SK-N-SH treated with all-trans-retinoic acid at 6 μM for 48 hours (cell line): ENCODE data around the gene MAMDC4.

Experiments
- ATAC-seq: fragments of 200-7000 bp; cut with Tn5 transposase; 3 replicates; pipeline ENCODE4 v1.9.1; 2020; ENCODE audit warnings: mild to moderate bottlenecking, moderate library complexity
- ARNTL ChIP-seq: fragments of 450-650 bp; formaldehyde crosslinking; IDR thresholded peaks from 2 replicates; pipeline ENCODE4 v1.5.0; 2020; ENCODE audit warnings: low read depth, mild to moderate bottlenecking, moderate library complexity, borderline replicate concordance
- BACH2 ChIP-seq: fragments of 250-450 bp; sonication (Bioruptor Pico); IDR thresholded peaks from 2 replicates; pipeline ENCODE4 v1.9.0; 2021; ENCODE audit warnings: mild to moderate bottlenecking, borderline replicate concordance
- CSDC2 ChIP-seq: fragments of 250-450 bp; sonication (Bioruptor Pico); IDR thresholded peaks from 2 replicates; pipeline ENCODE4 v1.5.0; 2020; ENCODE audit warnings: mild to moderate bottlenecking, moderate library complexity
- ESRRG ChIP-seq: fragments of 250-450 bp; sonication (Bioruptor Pico); IDR thresholded peaks from 2 replicates; pipeline ENCODE4 v1.6.1; 2021; ENCODE audit warnings: mild to moderate bottlenecking
- GLIS3 ChIP-seq: fragments of 250-450 bp; sonication (Bioruptor Pico); IDR thresholded peaks from 2 replicates; pipeline ENCODE4 v1.5.0; 2020; ENCODE audit warnings: mild to moderate bottlenecking, moderate library complexity
- OSR1 ChIP-seq: fragments of 250-450 bp; sonication (Bioruptor Pico); IDR thresholded peaks from 2 replicates; pipeline ENCODE4 v1.8.0; 2022; ENCODE audit warnings: moderate library complexity, mild to moderate bottlenecking, inconsistent platforms
- PPARA ChIP-seq: fragments of 250-450 bp; sonication (Bioruptor Pico); IDR thresholded peaks from 2 replicates; pipeline ENCODE4 v1.5.0; 2020; ENCODE audit warnings: mild to moderate bottlenecking, borderline replicate concordance
- RARB ChIP-seq: fragments of 250-450 bp; sonication (Bioruptor Pico); IDR thresholded peaks from 2 replicates; pipeline ENCODE4 v1.8.0; 2021; ENCODE audit warnings: mild to moderate bottlenecking, moderate library complexity
- SNAI2 ChIP-seq: fragments of 250-450 bp; sonication (Bioruptor Pico); IDR thresholded peaks from 2 replicates; pipeline ENCODE4 v1.5.0; 2020; ENCODE audit warnings: mild to moderate bottlenecking, moderate library complexity
- TCF4 ChIP-seq: fragments of 250-450 bp; sonication (Bioruptor Pico); IDR thresholded peaks from 2 replicates; pipeline ENCODE4 v1.8.0; 2021; ENCODE audit warnings: mild to moderate bottlenecking, moderate library complexity, borderline replicate concordance
- TOX ChIP-seq: fragments of 250-450 bp; sonication (Bioruptor Pico); IDR thresholded peaks from 2 replicates; pipeline ENCODE4 v1.8.0; 2021; ENCODE audit warnings: mild to moderate bottlenecking, moderate library complexity, borderline replicate concordance
- ZC3H10 ChIP-seq: fragments of 250-450 bp; sonication (Bioruptor Pico); IDR thresholded peaks from 2 replicates; pipeline ENCODE4 v1.5.1; 2021; ENCODE audit warnings: mild to moderate bottlenecking, moderate library complexity
- ZFP3 ChIP-seq: fragments of 250-450 bp; sonication (Bioruptor Pico); IDR thresholded peaks from 2 replicates; pipeline ENCODE4 v1.5.0; 2020; ENCODE audit warnings: mild to moderate bottlenecking, moderate library complexity
- ZFP30 ChIP-seq: fragments of 450-650 bp; formaldehyde crosslinking; IDR thresholded peaks from 2 replicates; pipeline ENCODE4 v1.5.0; 2022; ENCODE audit warnings: mild to moderate bottlenecking, moderate library complexity
- ZNF565 ChIP-seq: fragments of 450-650 bp; formaldehyde crosslinking; conservative IDR thresholded peaks from 2 replicates; pipeline ENCODE4 v1.5.0; 2020; ENCODE audit warnings: low read depth, mild to moderate bottlenecking, moderate library complexity
- ZNF70 ChIP-seq: fragments of 450-650 bp; formaldehyde crosslinking; IDR thresholded peaks from 2 replicates; pipeline ENCODE4 v1.5.0; 2020; ENCODE audit warnings: mild to moderate bottlenecking, moderate library complexity
- ZNF8 ChIP-seq: fragments of 450-650 bp; formaldehyde crosslinking; IDR thresholded peaks from 2 replicates; pipeline ENCODE4 v1.5.0; 2020; ENCODE audit warnings: mild to moderate bottlenecking, moderate library complexity
- TF ChIP-seq, protein P1 (sequence below): fragments of 250-450 bp; sonication (Bioruptor Pico); IDR thresholded peaks from 2 replicates; pipeline ENCODE4 v1.5.1; 2021; ENCODE audit warnings: mild to moderate bottlenecking, moderate library complexity
- TF ChIP-seq, protein P2 (sequence below): fragments of 250-450 bp; sonication (Bioruptor Pico); IDR thresholded peaks from 2 replicates; pipeline ENCODE4 v1.5.0; 2020; ENCODE audit warnings: mild to moderate bottlenecking, moderate library complexity
- TF ChIP-seq, protein P3 (sequence below): fragments of 250-450 bp; sonication (Bioruptor Pico); IDR thresholded peaks from 2 replicates; pipeline ENCODE4 v1.5.1; 2020; ENCODE audit warnings: low read depth, mild to moderate bottlenecking, moderate library complexity
- TF ChIP-seq, protein P4 (sequence below): fragments of 250-450 bp; sonication (Bioruptor Pico); IDR thresholded peaks from 2 replicates; pipeline ENCODE4 v1.8.0; 2020; ENCODE audit warnings: mild to moderate bottlenecking, moderate library complexity, borderline replicate concordance
- TF ChIP-seq, protein P5 (sequence below): fragments of 250-450 bp; sonication (Bioruptor Pico); IDR thresholded peaks from 2 replicates; pipeline ENCODE4 v1.8.0; 2021; ENCODE audit warnings: low read depth, mild to moderate bottlenecking, moderate library complexity, borderline replicate concordance

MAMDC4 gene

DNA sequence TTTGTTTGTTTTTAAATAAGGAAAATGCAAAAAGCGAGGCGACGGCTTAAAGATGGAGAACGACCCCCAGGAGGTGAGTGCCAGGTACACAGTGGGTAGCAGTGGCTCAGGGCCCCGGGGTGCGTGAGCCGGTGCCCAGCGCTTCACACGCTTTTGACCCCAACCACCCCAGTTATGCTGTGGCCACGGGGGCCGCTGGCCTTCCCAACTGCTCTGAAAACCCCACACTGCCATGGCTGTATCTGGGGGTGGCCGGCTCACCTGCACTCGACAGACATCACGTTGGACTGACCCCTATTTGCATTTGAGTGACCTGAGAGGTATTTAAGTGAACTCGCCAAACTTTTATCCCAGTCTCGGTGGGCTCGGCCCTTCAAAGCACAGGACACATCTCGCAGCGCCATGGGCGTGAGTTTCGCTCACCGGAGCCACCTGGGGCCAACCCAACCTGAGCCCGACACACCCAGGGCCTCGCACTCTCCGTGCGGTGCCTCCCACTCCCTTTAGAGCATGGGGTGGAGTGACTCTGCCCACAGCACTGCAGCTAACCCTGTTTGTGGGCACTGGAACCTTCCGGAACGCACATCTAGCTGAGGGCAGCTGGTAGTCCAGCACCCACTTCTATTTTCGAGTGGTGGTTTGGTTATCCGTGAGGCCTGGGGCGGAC is 23.5 kb upstream of the MAMDC4 start:
- ATAC-seq = no peak
- TF ChIP-seq RARB (no peak), ZNF70 (CRISPR knock-in tag) (no peak), TOX (CRISPR knock-in tag) (no peak), OSR1 (CRISPR knock-in tag) (no peak), ZFP30 (CRISPR knock-in tag) (no peak), ESRRG (CRISPR knock-in tag) (no peak), CSDC2 (CRISPR knock-in tag) (no peak), PPARA (CRISPR knock-in tag) (no peak), ZNF8 (no peak), TCF4 (CRISPR knock-in tag) (no peak), ARNTL (CRISPR knock-in tag) (no peak), GLIS3 (CRISPR knock-in tag) (no peak), ZC3H10 (CRISPR knock-in tag) (no peak), ZNF565 (CRISPR knock-in tag) (no peak)
- TF ChIP-seq, protein P1, sequence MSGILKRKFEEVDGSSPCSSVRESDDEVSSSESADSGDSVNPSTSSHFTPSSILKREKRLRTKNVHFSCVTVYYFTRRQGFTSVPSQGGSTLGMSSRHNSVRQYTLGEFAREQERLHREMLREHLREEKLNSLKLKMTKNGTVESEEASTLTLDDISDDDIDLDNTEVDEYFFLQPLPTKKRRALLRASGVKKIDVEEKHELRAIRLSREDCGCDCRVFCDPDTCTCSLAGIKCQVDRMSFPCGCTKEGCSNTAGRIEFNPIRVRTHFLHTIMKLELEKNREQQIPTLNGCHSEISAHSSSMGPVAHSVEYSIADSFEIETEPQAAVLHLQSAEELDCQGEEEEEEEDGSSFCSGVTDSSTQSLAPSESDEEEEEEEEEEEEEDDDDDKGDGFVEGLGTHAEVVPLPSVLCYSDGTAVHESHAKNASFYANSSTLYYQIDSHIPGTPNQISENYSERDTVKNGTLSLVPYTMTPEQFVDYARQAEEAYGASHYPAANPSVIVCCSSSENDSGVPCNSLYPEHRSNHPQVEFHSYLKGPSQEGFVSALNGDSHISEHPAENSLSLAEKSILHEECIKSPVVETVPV = no peak
- TF ChIP-seq, protein P2, sequence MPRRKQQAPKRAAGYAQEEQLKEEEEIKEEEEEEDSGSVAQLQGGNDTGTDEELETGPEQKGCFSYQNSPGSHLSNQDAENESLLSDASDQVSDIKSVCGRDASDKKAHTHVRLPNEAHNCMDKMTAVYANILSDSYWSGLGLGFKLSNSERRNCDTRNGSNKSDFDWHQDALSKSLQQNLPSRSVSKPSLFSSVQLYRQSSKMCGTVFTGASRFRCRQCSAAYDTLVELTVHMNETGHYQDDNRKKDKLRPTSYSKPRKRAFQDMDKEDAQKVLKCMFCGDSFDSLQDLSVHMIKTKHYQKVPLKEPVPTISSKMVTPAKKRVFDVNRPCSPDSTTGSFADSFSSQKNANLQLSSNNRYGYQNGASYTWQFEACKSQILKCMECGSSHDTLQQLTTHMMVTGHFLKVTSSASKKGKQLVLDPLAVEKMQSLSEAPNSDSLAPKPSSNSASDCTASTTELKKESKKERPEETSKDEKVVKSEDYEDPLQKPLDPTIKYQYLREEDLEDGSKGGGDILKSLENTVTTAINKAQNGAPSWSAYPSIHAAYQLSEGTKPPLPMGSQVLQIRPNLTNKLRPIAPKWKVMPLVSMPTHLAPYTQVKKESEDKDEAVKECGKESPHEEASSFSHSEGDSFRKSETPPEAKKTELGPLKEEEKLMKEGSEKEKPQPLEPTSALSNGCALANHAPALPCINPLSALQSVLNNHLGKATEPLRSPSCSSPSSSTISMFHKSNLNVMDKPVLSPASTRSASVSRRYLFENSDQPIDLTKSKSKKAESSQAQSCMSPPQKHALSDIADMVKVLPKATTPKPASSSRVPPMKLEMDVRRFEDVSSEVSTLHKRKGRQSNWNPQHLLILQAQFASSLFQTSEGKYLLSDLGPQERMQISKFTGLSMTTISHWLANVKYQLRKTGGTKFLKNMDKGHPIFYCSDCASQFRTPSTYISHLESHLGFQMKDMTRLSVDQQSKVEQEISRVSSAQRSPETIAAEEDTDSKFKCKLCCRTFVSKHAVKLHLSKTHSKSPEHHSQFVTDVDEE (CRISPR knock-in tag) = no peak
- TF ChIP-seq, protein P3, sequence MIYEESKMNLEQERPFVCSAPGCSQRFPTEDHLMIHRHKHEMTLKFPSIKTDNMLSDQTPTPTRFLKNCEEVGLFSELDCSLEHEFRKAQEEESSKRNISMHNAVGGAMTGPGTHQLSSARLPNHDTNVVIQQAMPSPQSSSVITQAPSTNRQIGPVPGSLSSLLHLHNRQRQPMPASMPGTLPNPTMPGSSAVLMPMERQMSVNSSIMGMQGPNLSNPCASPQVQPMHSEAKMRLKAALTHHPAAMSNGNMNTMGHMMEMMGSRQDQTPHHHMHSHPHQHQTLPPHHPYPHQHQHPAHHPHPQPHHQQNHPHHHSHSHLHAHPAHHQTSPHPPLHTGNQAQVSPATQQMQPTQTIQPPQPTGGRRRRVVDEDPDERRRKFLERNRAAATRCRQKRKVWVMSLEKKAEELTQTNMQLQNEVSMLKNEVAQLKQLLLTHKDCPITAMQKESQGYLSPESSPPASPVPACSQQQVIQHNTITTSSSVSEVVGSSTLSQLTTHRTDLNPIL (CRISPR knock-in tag) = no peak
- TF ChIP-seq, protein P4, sequence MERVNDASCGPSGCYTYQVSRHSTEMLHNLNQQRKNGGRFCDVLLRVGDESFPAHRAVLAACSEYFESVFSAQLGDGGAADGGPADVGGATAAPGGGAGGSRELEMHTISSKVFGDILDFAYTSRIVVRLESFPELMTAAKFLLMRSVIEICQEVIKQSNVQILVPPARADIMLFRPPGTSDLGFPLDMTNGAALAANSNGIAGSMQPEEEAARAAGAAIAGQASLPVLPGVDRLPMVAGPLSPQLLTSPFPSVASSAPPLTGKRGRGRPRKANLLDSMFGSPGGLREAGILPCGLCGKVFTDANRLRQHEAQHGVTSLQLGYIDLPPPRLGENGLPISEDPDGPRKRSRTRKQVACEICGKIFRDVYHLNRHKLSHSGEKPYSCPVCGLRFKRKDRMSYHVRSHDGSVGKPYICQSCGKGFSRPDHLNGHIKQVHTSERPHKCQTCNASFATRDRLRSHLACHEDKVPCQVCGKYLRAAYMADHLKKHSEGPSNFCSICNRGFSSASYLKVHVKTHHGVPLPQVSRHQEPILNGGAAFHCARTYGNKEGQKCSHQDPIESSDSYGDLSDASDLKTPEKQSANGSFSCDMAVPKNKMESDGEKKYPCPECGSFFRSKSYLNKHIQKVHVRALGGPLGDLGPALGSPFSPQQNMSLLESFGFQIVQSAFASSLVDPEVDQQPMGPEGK (CRISPR knock-in tag) = no peak

DNA sequence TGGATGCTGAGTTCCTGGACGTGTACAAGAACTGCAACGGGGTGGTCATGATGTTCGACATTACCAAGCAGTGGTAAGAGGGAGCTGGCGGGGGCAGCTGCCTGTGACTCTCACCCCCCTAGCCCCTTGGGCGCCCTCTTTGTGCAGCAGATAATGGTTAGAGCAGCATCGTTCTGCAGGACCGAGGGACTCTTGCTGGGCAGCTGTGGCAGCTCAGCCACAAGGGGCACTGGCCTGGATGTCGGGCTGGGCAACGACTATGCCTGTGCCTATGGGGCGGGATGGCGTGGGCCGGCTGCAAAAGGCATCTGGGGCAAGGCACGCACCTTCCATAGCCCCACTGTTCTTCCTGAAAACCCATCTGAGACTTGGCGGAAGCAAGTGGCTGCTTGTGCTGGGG is 22.7 kb upstream of the MAMDC4 start:
- TF ChIP-seq, protein P1 = no peak
- TF ChIP-seq ZNF70 (CRISPR knock-in tag) (no peak), ZFP3 (CRISPR knock-in tag) (no peak), ESRRG (CRISPR knock-in tag) (no peak), ZFP30 (CRISPR knock-in tag) (no peak), BACH2 (CRISPR knock-in tag) (no peak), ARNTL (CRISPR knock-in tag) (no peak), ZC3H10 (CRISPR knock-in tag) (no peak), PPARA (CRISPR knock-in tag) (no peak), TOX (CRISPR knock-in tag) (no peak), SNAI2 (no peak), TCF4 (CRISPR knock-in tag) (no peak), ZNF8 (no peak)
- TF ChIP-seq, protein P5, sequence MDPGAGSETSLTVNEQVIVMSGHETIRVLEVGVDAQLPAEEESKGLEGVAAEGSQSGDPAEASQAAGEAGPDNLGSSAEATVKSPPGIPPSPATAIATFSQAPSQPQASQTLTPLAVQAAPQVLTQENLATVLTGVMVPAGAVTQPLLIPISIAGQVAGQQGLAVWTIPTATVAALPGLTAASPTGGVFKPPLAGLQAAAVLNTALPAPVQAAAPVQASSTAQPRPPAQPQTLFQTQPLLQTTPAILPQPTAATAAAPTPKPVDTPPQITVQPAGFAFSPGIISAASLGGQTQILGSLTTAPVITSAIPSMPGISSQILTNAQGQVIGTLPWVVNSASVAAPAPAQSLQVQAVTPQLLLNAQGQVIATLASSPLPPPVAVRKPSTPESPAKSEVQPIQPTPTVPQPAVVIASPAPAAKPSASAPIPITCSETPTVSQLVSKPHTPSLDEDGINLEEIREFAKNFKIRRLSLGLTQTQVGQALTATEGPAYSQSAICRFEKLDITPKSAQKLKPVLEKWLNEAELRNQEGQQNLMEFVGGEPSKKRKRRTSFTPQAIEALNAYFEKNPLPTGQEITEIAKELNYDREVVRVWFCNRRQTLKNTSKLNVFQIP (CRISPR knock-in tag) = no peak
- TF ChIP-seq, protein P2 (CRISPR knock-in tag) = no peak
- TF ChIP-seq, protein P4 (CRISPR knock-in tag) = no peak
- TF ChIP-seq, all 23 proteins: peak for 0
- ATAC-seq = no peak
